K562 treated with DMSO at 1 percent for 24 hours (cell line): ENCODE results near the gene PCDH17. TPM values are rescaled to one million over a fixed set of nuclear protein-coding genes. Genes with fewer than 3 reads are reported as not detected.

ENCODE experiments used
- total RNA-seq: library from RNA; unstranded; fragments of 300-600 nt; gene quantifications from 2 replicates; pipeline ENCODE4 v1.2.3, GENCODE V29; 2022; ENCODE audit warnings: low read depth; ENCODE audit not compliant: insufficient read depth

Gene PCDH17
- total RNA-seq = not detected in 2 replicates

GRCh38 chr13:57631596-57632275, at the start of gene PCDH17:
PCDH17 (plus strand) TSS chr13:57631744; CDS start chr13:57632547, 803 bp downstream.

